A673 (cell line): Measurements from ENCODE around the gene MGLL. TPM values are rescaled to one million over a fixed set of nuclear protein-coding genes. Genes with fewer than 3 reads are reported as not detected.
"Not testable (repeated sequence)": the region's sequence is repeated elsewhere in the genome, so short reads cannot be mapped to it uniquely, and the experiment has no call there.

Experiments used
- BruUV-seq: library from RNA; stranded (reverse); fragments of 400-500 nt; replicated peaks from 2 replicates; lab custom pipeline; 2021; lab: Mats Ljungman, UMichigan
- CTCF ChIA-PET: fragments of 300-600 bp; sonication (Branson Sonifier 250); formaldehyde crosslinking; loops from one replicate; lab custom pipeline; 2022; ENCODE audit warnings: antibody characterized with exemption; lab: Charles Lee
- POLR2A ChIA-PET: fragments of 300-600 bp; sonication (Branson Sonifier 250); formaldehyde crosslinking; loops from one replicate; lab custom pipeline; 2022; ENCODE audit warnings: antibody characterized with exemption; ENCODE audit not compliant: low non-redundant PET; lab: Charles Lee
- DNase-seq: peaks from one replicate; pipeline ENCODE4 v3.0.0-alpha.2; 2015; ENCODE audit warnings: low spot score
- H3K27ac ChIP-seq: fragments of 200-600 bp; sonication (generic); 2 replicates; pipeline ENCODE4 v1.5.1; 2016; ENCODE audit warnings: mixed run types, low read depth, mild to moderate bottlenecking, mixed read lengths, antibody characterized with exemption, low read length; ENCODE audit not compliant: poor library complexity, severe bottlenecking
- H3K27me3 ChIP-seq: fragments of 200-600 bp; sonication (generic); replicated peaks from 2 replicates; pipeline ENCODE4 v1.6.1; 2017; ENCODE audit warnings: mixed run types, low read depth, mild to moderate bottlenecking, mixed read lengths, antibody characterized with exemption, low read length; ENCODE audit not compliant: insufficient read depth, poor library complexity
- H3K36me3 ChIP-seq: fragments of 200-600 bp; sonication (generic); 2 replicates; pipeline ENCODE4 v1.6.1; 2016; ENCODE audit warnings: mixed run types, mild to moderate bottlenecking, mixed read lengths, antibody characterized with exemption, low read length; ENCODE audit not compliant: insufficient read depth, poor library complexity, severe bottlenecking
- H3K4me1 ChIP-seq: fragments of 200-600 bp; sonication (generic); 2 replicates; pipeline ENCODE4 v1.6.1; 2017; ENCODE audit warnings: mixed run types, mild to moderate bottlenecking, mixed read lengths, antibody characterized with exemption, low read length; ENCODE audit not compliant: insufficient read depth, poor library complexity, severe bottlenecking
- H3K4me3 ChIP-seq: fragments of 200-600 bp; sonication (generic); 2 replicates; pipeline ENCODE4 v1.5.1; 2016; ENCODE audit warnings: low read depth, mixed run types, mild to moderate bottlenecking, mixed read lengths, low read length; ENCODE audit not compliant: poor library complexity, severe bottlenecking
- H3K9me3 ChIP-seq: fragments of 200-600 bp; sonication (generic); 2 replicates; pipeline ENCODE4 v1.6.1; 2016; ENCODE audit warnings: mixed run types, low read depth, mild to moderate bottlenecking, mixed read lengths, antibody characterized with exemption, low read length; ENCODE audit not compliant: poor library complexity, severe bottlenecking
- CTCF ChIP-seq: fragments of 300-800, 200-600 bp; sonication (generic); conservative IDR thresholded peaks from 2 replicates; pipeline ENCODE4 v1.5.1; 2017; ENCODE audit warnings: low read depth, mild to moderate bottlenecking, antibody characterized with exemption, low read length, moderate library complexity, mixed read lengths
- EZH2 ChIP-seq: fragments of 200-600 bp; sonication (generic); IDR thresholded peaks from 2 replicates; pipeline ENCODE4 v1.6.1; 2017; ENCODE audit warnings: borderline replicate concordance, low read depth, mild to moderate bottlenecking, mixed read lengths, antibody characterized with exemption, low read length; ENCODE audit not compliant: poor library complexity, severe bottlenecking
- intact Hi-C: fragments of 100-400 bp; cut with micrococcal nuclease; formaldehyde crosslinking; loops from one replicate; pipeline ENCODE4 v1.10.0; 2022; ENCODE audit not compliant: unreplicated experiment
- total RNA-seq: library from RNA; stranded (reverse); gene quantifications from 2 replicates; pipeline ENCODE4 v1.2.3, GENCODE V29; 2021

MGLL gene
- total RNA-seq, 1 experiment from 2014 or later = 0.39 TPM

GRCh38 chr3:127706312-127706711, 116.0 kb downstream of the MGLL start:
- BruUV-seq = no TSS peak
- no peak for DNase-seq
- intact Hi-C loops = no loop called here
- H3K36me3 ChIP-seq = no peaks in the 10 kb centered on the region
- POLR2A ChIA-PET = no interaction called here
- H3K4me1 ChIP-seq = no peaks in the 10 kb centered on the region
- no peak overlapping the region for H3K4me3 ChIP-seq
- CTCF ChIA-PET = interaction anchor here (0.5 kb wide), 1 partner anchor 258 kb away, joined by 5 read pairs; no protein-coding TSS in a partner anchor
- H3K27ac ChIP-seq = no peak overlapping the region
- no peaks in the 10 kb centered on the region for H3K27me3 ChIP-seq
- no peaks in the 10 kb centered on the region for H3K9me3 ChIP-seq
- TF ChIP-seq CTCF (no peak), EZH2 (no peak)

GRCh38 chr3:127704840-127705239, 117.5 kb downstream of the MGLL start:
- H3K4me3 ChIP-seq, POLR2A ChIA-PET, H3K4me1 ChIP-seq, H3K36me3 ChIP-seq, intact Hi-C loops, H3K27ac ChIP-seq, H3K27me3 ChIP-seq, H3K9me3 ChIP-seq, DNase-seq, BruUV-seq: not testable (repeated sequence)
- CTCF ChIA-PET = interaction anchor here (0.6 kb wide), 1 partner anchor 8 kb away, joined by 7 read pairs; no protein-coding TSS in a partner anchor

GRCh38 chr3:127702151-127702578, 120.2 kb downstream of the MGLL start:
- Histone ChIP-seq H3K4me3 (no peak overlapping the region), H3K9me3 (no peaks in the 10 kb centered on the region), H3K4me1 (peaks cover 10% of the 10 kb centered on the region), H3K27me3 (no peaks in the 10 kb centered on the region), H3K36me3 (no peaks in the 10 kb centered on the region), H3K27ac (no peak overlapping the region)
- intact Hi-C loops = no loop called here
- TF ChIP-seq CTCF (no peak), EZH2 (no peak)
- BruUV-seq = no TSS peak
- no peak for DNase-seq
- ChIA-PET POLR2A (no interaction called here), CTCF (no interaction called here)

- Histone ChIP-seq H3K27ac (no peak overlapping the region), H3K36me3 (no peaks in the 10 kb centered on the region), H3K4me3 (no peak overlapping the region), H3K27me3 (no peaks in the 10 kb centered on the region), H3K4me1 (peaks cover 17% of the 10 kb centered on the region), H3K9me3 (no peaks in the 10 kb centered on the region)
- TF ChIP-seq CTCF (no peak), EZH2 (no peak)
- no peak for DNase-seq
- CTCF ChIA-PET = no interaction called here
- BruUV-seq = no TSS peak
- intact Hi-C loops = no loop called here
- POLR2A ChIA-PET = no interaction called here
These were observed 120.9 kb downstream of the MGLL start for GRCh38 chr3:127701280-127701911.
